Activated T-helper 17 cell treated with anti-CD3 and anti-CD28 coated beads, Interleukin-2, amount 50 U/mL, for 72 hours (primary cell): ENCODE results near the gene KBTBD3. TPM values are rescaled to one million over a fixed set of nuclear protein-coding genes. Genes with fewer than 3 reads are reported as not detected.

ENCODE experiments used
- ATAC-seq: fragments of 150-1000 bp; cut with Tn5 transposase; replicated peaks from 2 replicates; pipeline ENCODE4 v1.10.0; 2021; ENCODE audit warnings: mild to moderate bottlenecking, moderate library complexity
- H3K27ac Mint-ChIP-seq: one replicate; pipeline ENCODE4 v1.8.0; 2022; ENCODE audit warnings: mixed read lengths
- H3K27me3 Mint-ChIP-seq: one replicate; pipeline ENCODE4 v1.8.0; 2022; ENCODE audit warnings: mixed read lengths
- H3K36me3 Mint-ChIP-seq: one replicate; pipeline ENCODE4 v1.8.0; 2022; ENCODE audit warnings: low read depth, mild to moderate bottlenecking, mixed read lengths
- H3K4me1 Mint-ChIP-seq: one replicate; pipeline ENCODE4 v1.8.0; 2022; ENCODE audit warnings: mixed read lengths
- H3K4me3 Mint-ChIP-seq: one replicate; pipeline ENCODE4 v1.8.0; 2022; ENCODE audit warnings: mild to moderate bottlenecking, mixed read lengths
- H3K9me3 Mint-ChIP-seq: one replicate; pipeline ENCODE4 v1.8.0; 2022; ENCODE audit warnings: mixed read lengths
- total RNA-seq, 2 donors: library from RNA; stranded (reverse); gene quantifications; one replicate each; pipeline ENCODE4 v1.2.3, GENCODE V29; 2022

KBTBD3 gene, protein sequence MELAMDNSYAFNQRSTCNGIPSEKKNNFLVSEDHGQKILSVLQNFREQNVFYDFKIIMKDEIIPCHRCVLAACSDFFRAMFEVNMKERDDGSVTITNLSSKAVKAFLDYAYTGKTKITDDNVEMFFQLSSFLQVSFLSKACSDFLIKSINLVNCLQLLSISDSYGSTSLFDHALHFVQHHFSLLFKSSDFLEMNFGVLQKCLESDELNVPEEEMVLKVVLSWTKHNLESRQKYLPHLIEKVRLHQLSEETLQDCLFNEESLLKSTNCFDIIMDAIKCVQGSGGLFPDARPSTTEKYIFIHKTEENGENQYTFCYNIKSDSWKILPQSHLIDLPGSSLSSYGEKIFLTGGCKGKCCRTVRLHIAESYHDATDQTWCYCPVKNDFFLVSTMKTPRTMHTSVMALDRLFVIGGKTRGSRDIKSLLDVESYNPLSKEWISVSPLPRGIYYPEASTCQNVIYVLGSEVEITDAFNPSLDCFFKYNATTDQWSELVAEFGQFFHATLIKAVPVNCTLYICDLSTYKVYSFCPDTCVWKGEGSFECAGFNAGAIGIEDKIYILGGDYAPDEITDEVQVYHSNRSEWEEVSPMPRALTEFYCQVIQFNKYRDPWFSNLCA
- total RNA-seq: 10 to 100 TPM in 1 of 2 donors, 1 to 10 TPM in 1; 6.0 to 14.3 TPM

DNA sequence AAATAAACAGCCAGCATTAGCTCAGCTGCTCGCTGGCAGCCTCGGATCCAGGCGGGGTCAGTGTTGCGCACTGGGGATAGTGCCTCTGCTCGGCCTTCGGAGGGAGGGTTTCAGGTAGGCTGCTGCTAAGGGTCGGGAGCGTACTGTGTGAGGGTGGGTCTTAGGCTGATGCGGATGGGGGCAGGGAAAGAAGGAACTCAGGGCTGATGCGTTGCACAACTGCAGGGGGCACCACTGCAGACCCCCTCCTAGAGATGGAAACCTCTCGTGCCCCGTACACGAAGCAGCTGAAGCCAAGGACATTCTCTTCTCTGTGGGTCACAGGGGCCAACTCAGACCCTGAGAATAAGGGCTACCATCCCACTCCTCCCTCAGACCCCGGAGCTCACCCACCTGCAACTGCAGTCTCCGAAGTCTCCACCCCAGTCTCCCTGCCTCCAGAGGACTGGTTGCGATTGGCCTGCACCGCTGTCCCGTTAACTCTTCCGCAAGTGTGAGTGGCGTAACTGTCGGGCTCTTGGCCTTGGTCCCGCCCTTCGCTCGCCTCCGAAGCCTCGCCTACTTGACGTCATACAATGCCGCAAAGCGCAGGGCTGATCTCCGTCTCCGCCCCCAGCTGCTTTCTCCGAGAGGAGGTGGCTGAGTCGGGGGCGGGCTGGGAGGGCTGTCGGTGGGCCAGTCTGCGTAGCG, at the start of gene KBTBD3:
Gene KBTBD3 (minus strand): TSS at position 429 of the 690 bp plus-strand sequence. CDS start 18,250 bp downstream, outside the sequence.
- Mint-ChIP-seq H3K4me3 (peak within 1 kb of the TSS; percentile 92), H3K36me3 (peaks cover 33% of the 10 kb centered on the region), H3K9me3 (no peaks in the 10 kb centered on the region), H3K4me1 (peaks cover 29% of the 10 kb centered on the region), H3K27ac (peak within 1 kb of the TSS; percentile 95), H3K27me3 (no peaks in the 10 kb centered on the region)
- peak; percentile 96 for ATAC-seq

DNA sequence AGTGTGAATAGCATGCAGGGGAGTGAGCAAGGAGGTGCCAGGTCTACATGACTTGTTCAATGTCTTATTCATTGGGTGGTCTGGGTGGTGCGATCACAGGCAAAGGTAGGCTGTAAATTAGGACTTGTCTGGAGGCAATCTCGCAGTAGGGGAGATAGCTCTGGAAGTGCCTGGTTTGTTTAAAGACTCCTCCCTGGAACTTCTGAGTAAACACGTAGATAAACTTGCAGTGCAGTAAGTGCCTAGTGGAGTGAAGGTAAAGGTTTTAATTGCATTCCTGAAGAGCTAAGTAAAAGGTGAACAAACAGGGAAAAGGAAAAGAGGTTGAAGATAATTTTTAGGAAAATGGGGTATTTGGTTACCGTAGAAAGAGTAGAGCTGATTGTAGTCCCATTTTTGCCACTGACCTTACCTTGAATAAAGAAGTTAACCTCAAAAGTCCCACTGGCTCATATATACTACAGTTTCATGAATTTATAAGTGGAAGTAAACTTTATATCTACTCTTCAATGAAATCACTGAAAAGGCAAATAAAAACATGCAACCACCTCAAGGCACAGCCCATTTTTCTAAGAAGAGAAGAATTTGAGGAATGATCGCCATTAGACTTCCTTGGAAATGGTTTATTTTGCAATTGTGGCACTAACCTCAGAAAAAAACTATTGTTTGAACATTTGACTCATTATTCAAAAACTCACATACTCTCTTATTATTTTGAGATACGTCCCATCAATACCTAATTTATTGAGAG, 44.6 kb upstream of the KBTBD3 start:
- H3K36me3 Mint-ChIP-seq: no peaks in the 10 kb centered on the region
- H3K9me3 Mint-ChIP-seq: no peaks in the 10 kb centered on the region
- H3K4me3 Mint-ChIP-seq: no peak overlapping the region
- H3K27ac Mint-ChIP-seq: no peak overlapping the region
- peaks cover 20% of the 10 kb centered on the region for H3K27me3 Mint-ChIP-seq
- H3K4me1 Mint-ChIP-seq: no peaks in the 10 kb centered on the region
- ATAC-seq: no peak

- no peak for ATAC-seq
- H3K4me1 Mint-ChIP-seq: no peaks in the 10 kb centered on the region
- H3K27ac Mint-ChIP-seq: no peak overlapping the region
- peaks cover 5% of the 10 kb centered on the region for H3K27me3 Mint-ChIP-seq
- H3K4me3 Mint-ChIP-seq: no peak overlapping the region
- peaks cover 4% of the 10 kb centered on the region for H3K9me3 Mint-ChIP-seq
- no peaks in the 10 kb centered on the region for H3K36me3 Mint-ChIP-seq
Measured at GRCh38 chr11:106105986-106106385, 28.8 kb upstream of the KBTBD3 start.

DNA sequence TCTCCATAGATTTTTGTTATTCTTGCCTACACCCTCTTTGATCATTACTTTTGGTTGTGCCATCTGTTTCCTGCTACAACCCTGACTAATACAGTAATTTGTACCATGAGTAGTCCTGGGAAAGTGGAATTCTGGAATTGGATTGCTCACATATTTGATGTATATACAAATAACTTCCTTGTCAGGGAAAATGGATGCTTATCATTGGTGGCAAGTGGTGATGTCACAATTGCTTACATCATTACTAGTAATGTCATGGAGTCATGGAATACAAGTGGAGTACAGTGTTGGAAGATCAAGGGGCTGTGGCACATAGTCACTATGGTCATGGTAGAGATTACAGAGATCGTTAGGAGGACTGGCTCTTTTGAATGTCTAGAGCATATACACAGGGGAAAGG, 24.7 kb upstream of the KBTBD3 start:
- Mint-ChIP-seq H3K27me3 (no peaks in the 10 kb centered on the region), H3K9me3 (peaks cover 4% of the 10 kb centered on the region), H3K27ac (no peak overlapping the region), H3K36me3 (peaks cover 25% of the 10 kb centered on the region), H3K4me3 (no peak overlapping the region), H3K4me1 (no peaks in the 10 kb centered on the region)
- no peak for ATAC-seq

GRCh38 chr11:106101370-106101769, 24.2 kb upstream of the KBTBD3 start:
- H3K27me3 Mint-ChIP-seq: no peaks in the 10 kb centered on the region
- no peak overlapping the region for H3K27ac Mint-ChIP-seq
- H3K9me3 Mint-ChIP-seq: peaks cover 4% of the 10 kb centered on the region
- peaks cover 30% of the 10 kb centered on the region for H3K36me3 Mint-ChIP-seq
- H3K4me3 Mint-ChIP-seq: no peak overlapping the region
- no peak for ATAC-seq
- H3K4me1 Mint-ChIP-seq: no peaks in the 10 kb centered on the region

- H3K27ac Mint-ChIP-seq: no peak overlapping the region
- peaks cover 4% of the 10 kb centered on the region for H3K9me3 Mint-ChIP-seq
Measured at GRCh38 chr11:106098893-106099553, 21.9 kb upstream of the KBTBD3 start.

GRCh38 chr11:106092446-106092845, 15.3 kb upstream of the KBTBD3 start:
- Mint-ChIP-seq H3K9me3 (no peaks in the 10 kb centered on the region), H3K36me3 (peaks cover 79% of the 10 kb centered on the region), H3K27me3 (no peaks in the 10 kb centered on the region), H3K27ac (peak overlapping the region; percentile 64), H3K4me1 (peaks cover 33% of the 10 kb centered on the region), H3K4me3 (peak overlapping the region; percentile 18)
- peak; percentile 27 for ATAC-seq

More at GRCh38 chr11:106098893-106099553, 21.9 kb upstream of the KBTBD3 start:
- H3K27me3 Mint-ChIP-seq: no peaks in the 10 kb centered on the region
- no peak for ATAC-seq
- no peak overlapping the region for H3K4me3 Mint-ChIP-seq
- H3K4me1 Mint-ChIP-seq: no peaks in the 10 kb centered on the region
- H3K36me3 Mint-ChIP-seq: peaks cover 50% of the 10 kb centered on the region

DNA sequence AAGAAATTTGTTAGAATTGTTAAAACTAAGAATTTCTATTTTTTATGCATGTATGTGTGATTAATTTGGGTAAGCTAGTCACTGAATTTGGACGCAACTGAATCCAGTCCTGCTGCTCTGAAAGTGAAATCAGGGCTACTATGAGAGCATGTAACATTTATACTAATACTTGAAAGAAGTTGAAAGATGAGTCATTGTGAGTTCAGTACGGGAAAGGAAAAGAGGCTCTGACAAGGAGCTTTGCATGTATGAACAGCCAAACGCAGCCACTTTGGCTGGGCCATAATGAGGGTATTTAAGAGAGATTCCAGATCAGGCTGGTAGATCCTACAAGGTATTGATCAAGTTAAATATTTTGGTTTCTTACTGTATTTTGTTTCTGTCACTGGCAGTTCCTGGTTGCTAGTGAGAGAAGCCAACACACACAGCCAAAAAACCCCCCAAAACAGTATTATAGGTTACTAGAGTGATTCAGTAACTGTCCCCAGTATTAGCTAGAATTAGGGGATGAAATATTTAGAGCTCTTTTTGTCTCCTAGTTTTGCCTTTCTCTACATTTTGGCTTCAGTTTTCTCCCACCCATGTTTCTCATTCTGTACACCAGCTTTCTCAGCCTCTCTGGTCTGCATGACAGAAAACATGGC, 14.5 kb upstream of the KBTBD3 start:
- peak; percentile 99 for ATAC-seq
- H3K4me3 Mint-ChIP-seq: peak overlapping the region; percentile 18

GRCh38 chr11:106088896-106089295, 11.7 kb upstream of the KBTBD3 start:
- H3K36me3 Mint-ChIP-seq: peaks cover 75% of the 10 kb centered on the region
- peaks cover 40% of the 10 kb centered on the region for H3K4me1 Mint-ChIP-seq
- no peak overlapping the region for H3K27ac Mint-ChIP-seq
- no peak for ATAC-seq
- H3K4me3 Mint-ChIP-seq: no peak overlapping the region
- H3K27me3 Mint-ChIP-seq: no peaks in the 10 kb centered on the region
- H3K9me3 Mint-ChIP-seq: no peaks in the 10 kb centered on the region

More for the DNA sequence above, 14.5 kb upstream of the KBTBD3 start:
- Mint-ChIP-seq H3K4me1 (peaks cover 33% of the 10 kb centered on the region), H3K27me3 (no peaks in the 10 kb centered on the region), H3K27ac (peak overlapping the region; percentile 64), H3K36me3 (peaks cover 72% of the 10 kb centered on the region), H3K9me3 (no peaks in the 10 kb centered on the region)

GRCh38 chr11:106087815-106088435, 10.8 kb upstream of the KBTBD3 start:
- Mint-ChIP-seq H3K9me3 (no peaks in the 10 kb centered on the region), H3K36me3 (peaks cover 74% of the 10 kb centered on the region), H3K4me1 (peaks cover 40% of the 10 kb centered on the region), H3K27ac (no peak overlapping the region), H3K4me3 (no peak overlapping the region), H3K27me3 (no peaks in the 10 kb centered on the region)
- ATAC-seq: no peak

GRCh38 chr11:106086850-106087249, 9.7 kb upstream of the KBTBD3 start:
- H3K4me1 Mint-ChIP-seq: peaks cover 35% of the 10 kb centered on the region
- ATAC-seq: no peak
- H3K36me3 Mint-ChIP-seq: peaks cover 74% of the 10 kb centered on the region
- no peak overlapping the region for H3K4me3 Mint-ChIP-seq
- H3K27me3 Mint-ChIP-seq: no peaks in the 10 kb centered on the region
- no peaks in the 10 kb centered on the region for H3K9me3 Mint-ChIP-seq
- peak overlapping the region; percentile 3 for H3K27ac Mint-ChIP-seq

- Mint-ChIP-seq H3K27me3 (no peaks in the 10 kb centered on the region), H3K27ac (peak overlapping the region; percentile 3), H3K36me3 (peaks cover 74% of the 10 kb centered on the region), H3K4me3 (no peak overlapping the region), H3K9me3 (no peaks in the 10 kb centered on the region), H3K4me1 (peaks cover 30% of the 10 kb centered on the region)
- no peak for ATAC-seq
Measured at GRCh38 chr11:106086135-106086534, 9.0 kb upstream of the KBTBD3 start.

GRCh38 chr11:106082096-106082495, 4.9 kb upstream of the KBTBD3 start:
- peak overlapping the region; percentile 23 for H3K4me3 Mint-ChIP-seq
- no peaks in the 10 kb centered on the region for H3K27me3 Mint-ChIP-seq
- no peak overlapping the region for H3K27ac Mint-ChIP-seq
- peaks cover 21% of the 10 kb centered on the region for H3K4me1 Mint-ChIP-seq
- H3K36me3 Mint-ChIP-seq: peaks cover 79% of the 10 kb centered on the region
- ATAC-seq: no peak
- H3K9me3 Mint-ChIP-seq: no peaks in the 10 kb centered on the region
